GM21528 (cell line): ENCODE data around the gene RYR2.
"Not testable (repeated sequence)": the region's sequence is repeated elsewhere in the genome, so short reads cannot be mapped to it uniquely, and the experiment has no call there.

ENCODE experiments used
- ATAC-seq: cut with Tn5 transposase; IDR thresholded peaks from one replicate; pipeline ENCODE4 v1.9.1; 2021; ENCODE audit warnings: mild to moderate bottlenecking, moderate library complexity; ENCODE audit not compliant: unreplicated experiment, low FRiP score

The RYR2 gene

DNA sequence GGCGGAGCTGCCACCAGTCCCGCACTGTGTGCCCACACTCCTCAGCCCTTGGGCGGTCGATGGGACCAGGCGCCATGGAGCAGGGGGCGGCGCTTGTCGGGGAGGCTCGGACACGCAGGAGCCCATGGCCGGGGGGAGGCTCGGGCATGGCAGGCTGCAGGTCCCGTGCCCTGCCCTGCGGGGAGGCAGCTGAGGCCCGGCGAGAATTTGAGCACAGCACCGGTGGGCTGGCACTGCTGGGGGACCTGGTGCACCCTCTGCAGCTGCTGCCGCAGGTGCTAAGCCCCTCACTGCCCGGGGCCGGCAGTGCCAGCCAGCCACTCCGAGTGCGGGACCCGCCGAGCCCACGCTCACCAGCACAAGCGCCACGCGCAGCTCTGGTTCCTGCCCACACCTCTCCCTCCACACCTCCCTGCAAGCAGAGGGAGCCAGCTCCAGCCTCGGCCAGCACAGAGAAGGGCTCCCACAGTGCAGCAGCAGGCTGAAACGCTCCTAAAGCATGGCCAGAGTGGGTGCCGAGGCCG is 267.7 kb downstream of the RYR2 start:
- no peak for ATAC-seq

DNA sequence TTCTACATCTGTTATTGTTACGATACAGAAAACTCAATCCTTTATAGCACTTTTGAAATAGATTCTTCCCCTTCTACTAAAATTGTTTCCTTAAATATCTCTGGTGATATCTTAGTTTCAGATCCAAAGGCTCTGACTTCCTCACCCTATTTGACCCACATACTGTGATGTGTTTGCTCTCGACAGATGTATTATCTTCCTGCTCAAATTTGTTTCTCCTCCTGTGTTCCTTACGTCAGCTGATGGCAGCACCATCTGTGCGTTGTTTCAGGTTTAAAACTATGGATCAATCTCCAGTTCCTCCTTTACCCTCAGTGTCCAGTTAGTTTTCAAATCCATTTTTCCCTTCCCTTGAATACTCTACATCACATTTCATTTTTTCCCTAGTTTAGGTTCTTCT is 274.4 kb downstream of the RYR2 start:
- no peak for ATAC-seq

DNA sequence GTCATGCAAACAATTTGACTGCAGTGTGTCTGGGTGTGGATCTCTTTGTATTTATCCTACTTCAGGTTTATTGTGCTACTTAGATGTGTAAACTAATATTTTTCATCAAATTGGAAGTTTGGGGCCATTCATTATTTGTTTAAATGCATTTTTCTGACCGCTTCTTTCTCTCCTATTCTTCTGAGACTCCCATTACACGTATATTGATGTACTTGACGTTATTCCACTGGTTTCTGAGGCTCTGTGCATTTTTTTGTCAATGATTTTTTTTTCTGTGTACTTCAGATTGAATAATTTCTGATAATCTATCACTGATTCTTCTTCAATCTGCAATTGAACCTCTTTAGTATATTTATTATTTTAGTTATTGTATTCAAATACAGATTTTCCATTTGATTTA is 276.8 kb downstream of the RYR2 start:
- no peak for ATAC-seq

GRCh38 chr1:237320890-237321289 is 278.9 kb downstream of the RYR2 start:
- no peak for ATAC-seq

DNA sequence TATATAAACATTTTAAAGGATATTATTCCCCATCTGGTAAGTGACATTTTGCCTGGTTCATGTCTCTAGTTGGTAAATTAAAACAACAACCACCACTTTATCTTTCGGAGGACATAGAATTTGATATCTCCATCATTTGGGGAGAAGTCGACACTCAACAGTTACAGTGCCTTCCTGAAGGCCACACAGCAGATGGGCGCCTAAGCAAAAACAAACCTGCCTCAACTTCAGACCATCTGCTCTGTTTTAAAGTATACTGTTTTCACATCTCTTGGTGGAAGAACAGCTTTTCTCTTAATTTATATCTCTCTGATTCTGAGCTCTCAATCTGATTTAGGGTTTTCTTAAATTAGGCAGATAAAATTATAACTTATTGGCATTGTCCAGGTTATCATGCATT is 282.2 kb downstream of the RYR2 start:
- no peak for ATAC-seq

DNA sequence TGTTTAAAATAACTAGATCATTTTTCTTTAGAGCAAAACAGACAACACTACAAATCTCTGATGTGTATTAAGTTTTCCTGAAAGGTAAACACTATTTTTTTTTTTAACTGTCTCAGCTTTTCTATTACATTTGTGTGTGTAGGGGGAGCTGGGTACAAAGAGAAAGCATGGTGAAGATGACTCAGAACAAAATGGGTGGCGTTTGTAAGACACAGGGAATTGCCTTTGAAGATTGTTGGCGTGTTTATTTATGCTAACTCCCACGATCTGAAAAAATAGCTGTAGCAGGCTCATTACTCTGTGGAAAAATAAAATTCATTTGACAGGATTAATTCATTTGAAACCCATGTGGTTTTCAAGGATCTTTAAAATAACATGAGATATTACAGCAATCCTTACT is 285.1 kb downstream of the RYR2 start:
- ATAC-seq = no peak

DNA sequence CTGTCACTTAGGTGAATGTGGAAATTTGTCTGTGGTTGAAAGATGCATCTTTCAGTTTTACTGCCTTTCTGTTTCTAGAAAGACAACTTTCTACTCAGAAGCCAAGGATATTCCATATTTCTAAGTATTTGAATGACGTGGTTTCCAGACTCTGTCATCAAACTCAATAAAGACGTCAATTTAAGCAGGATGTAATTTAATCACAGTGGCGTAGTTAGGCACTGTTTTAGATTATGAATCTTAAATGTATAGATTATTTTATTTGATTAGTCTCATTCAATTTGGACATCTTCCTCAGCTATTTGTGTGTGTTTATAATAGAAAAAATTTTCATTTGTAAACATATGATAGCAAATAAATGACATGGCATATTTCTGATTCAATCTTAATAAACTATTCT is 298.9 kb downstream of the RYR2 start:
- ATAC-seq = no peak

DNA sequence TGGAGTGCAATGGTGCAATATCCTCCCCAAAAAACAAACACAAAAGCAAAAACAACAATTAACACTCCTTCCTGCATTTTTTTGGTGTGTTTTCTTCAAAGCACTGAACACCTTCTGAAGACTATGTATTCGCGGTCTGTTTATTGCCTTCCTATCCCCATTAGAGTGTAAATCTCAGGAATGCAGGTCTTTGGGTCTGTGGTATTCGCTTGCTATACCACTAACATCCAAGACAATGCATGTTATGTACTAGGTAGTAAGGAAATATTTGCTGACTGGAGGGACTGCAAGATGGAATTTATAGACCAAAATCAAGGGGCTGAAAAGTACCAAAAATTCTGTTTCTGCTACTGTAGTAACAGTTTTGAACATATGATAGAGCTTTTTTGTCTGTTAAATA is 299.4 kb downstream of the RYR2 start:
- no peak for ATAC-seq

- no peak for ATAC-seq
Measured at GRCh38 chr1:237342730-237343129, 300.7 kb downstream of the RYR2 start.

GRCh38 chr1:237352747-237353146 is 310.8 kb downstream of the RYR2 start:
- ATAC-seq = no peak

GRCh38 chr1:237353918-237354317 is 311.9 kb downstream of the RYR2 start:
- no peak for ATAC-seq

DNA sequence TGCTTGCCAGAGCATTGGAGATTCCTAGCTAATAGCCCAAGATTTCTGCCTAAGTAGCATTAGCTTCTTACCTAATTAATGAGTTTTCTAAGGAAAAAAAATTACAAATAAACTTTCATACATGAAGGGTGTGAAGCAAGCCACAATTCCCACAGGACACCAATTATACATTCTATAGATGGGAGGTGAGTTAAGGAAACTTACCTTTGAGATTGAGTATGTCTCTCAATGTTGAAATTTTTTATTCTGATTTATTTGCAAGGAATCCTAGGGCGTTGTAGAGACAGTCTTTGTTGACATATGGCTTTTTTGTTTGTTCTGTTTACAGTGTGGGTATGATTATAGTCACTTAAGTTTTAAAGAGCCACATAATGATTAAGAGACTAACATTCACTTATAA is 313.0 kb downstream of the RYR2 start:
- no peak for ATAC-seq

GRCh38 chr1:237358555-237358954 is 316.6 kb downstream of the RYR2 start:
- ATAC-seq = no peak

DNA sequence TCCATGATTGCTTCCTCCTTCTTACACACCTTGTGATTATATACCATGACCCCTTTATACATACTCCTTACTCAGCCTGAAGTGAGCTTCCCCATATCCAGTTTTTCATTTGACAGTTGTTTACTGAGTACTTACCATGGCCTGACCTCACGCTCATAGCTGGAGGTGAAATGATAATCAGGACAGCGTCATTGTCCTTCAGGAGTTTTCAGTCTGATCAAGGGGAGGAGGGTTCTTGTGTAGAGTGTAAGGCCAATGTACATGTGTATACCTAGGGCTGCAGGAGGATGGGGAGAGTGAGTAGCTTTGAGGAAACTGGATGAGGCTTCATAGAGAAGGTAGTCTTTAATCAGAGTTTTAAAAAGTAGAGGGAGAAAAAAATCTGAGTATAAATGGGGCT is 325.8 kb downstream of the RYR2 start:
- no peak for ATAC-seq

GRCh38 chr1:237371477-237371876 is 329.5 kb downstream of the RYR2 start:
- ATAC-seq = not testable (repeated sequence)

DNA sequence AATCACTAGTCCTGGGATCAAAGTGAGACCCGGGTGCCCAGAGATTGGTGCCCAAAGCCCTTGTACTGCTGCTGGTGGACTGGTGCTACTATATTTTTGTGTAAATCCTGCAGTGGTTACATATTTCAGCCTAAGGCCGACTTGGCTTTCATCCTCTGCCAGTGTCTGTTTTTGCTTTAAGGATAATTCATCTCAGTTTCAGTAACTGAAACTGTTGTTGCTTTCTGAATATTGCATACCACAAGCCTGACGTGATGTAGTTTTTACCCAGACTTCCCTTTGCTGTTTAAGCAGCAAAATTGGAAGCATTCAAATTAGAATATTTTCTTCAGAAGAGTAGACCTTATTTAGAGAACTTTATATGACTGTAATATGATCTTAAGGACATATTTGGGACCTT is 341.8 kb downstream of the RYR2 start:
- no peak for ATAC-seq

DNA sequence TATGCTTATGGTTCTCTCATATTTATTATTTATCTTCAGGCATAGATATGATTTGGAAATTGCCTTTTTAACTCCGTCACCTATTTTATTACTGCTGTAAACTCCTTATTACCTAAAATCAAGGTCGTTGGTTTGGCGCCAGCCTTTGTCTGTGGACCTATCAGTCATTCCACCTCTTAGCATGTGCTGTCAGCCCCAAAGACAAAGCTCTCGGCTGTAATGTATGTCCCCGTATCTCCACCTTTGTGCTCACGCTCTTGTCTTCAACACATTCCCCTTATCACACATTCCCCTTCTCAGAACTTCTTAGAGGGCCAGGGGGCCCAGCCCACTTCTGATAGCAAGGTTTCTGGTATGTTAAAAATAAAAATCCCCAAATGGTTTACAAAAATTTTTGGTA is 342.2 kb downstream of the RYR2 start:
- no peak for ATAC-seq

GRCh38 chr1:237386362-237387143 is 344.6 kb downstream of the RYR2 start:
- no peak for ATAC-seq

GRCh38 chr1:237387144-237387505 is 345.1 kb downstream of the RYR2 start:
- no peak for ATAC-seq

GRCh38 chr1:237390823-237391222 is 348.8 kb downstream of the RYR2 start:
- ATAC-seq = no peak

DNA sequence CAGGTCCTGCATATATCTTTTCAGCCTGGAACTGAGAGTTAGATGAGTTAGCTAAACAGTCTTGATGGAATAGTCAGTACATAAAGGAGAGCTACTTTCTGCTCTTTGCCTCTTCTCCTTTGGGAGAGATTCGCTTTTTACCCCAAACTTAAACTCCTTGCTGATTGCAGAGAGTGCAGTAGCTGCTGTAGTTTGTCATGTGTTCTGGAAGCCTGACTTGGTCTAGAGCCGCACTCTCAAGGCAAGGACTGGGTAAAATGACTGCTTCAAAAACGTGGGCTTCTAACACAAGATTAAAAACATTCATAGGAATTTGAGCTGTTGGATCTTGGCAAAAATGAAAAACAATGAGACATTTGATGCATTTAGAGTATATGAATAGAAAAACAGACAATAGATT is 351.6 kb downstream of the RYR2 start:
- no peak for ATAC-seq

GRCh38 chr1:237394281-237394680 is 352.3 kb downstream of the RYR2 start:
- no peak for ATAC-seq

DNA sequence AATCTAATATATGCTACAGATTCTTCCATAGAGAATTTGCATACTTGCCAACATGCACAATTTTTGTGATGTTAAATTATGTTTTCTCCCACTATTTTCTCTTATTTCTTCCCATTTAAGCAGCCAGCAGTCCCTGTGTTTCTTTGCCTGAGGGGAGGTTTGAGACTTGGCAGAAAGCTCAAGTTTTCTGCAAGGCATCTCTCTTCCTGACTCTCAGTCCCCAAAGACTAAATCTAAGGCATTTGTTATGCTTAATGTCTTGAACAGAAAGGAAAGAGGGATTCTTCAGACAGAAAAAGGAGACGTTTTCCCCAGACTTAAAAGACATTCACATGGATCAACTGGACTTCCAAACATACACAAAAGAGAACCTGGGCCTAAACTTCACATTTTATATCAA is 354.4 kb downstream of the RYR2 start:
- no peak for ATAC-seq
